NCI-H146 treated with DMSO at 0.1 percent for 48 hours (cell line): ENCODE data around the gene CMIP.

Experiments used
- DNase-seq: peaks from one replicate; lab custom pipeline; 2025; ENCODE audit not compliant: unreplicated experiment; lab: John Stamatoyannopoulos, UW

Gene CMIP

DNA sequence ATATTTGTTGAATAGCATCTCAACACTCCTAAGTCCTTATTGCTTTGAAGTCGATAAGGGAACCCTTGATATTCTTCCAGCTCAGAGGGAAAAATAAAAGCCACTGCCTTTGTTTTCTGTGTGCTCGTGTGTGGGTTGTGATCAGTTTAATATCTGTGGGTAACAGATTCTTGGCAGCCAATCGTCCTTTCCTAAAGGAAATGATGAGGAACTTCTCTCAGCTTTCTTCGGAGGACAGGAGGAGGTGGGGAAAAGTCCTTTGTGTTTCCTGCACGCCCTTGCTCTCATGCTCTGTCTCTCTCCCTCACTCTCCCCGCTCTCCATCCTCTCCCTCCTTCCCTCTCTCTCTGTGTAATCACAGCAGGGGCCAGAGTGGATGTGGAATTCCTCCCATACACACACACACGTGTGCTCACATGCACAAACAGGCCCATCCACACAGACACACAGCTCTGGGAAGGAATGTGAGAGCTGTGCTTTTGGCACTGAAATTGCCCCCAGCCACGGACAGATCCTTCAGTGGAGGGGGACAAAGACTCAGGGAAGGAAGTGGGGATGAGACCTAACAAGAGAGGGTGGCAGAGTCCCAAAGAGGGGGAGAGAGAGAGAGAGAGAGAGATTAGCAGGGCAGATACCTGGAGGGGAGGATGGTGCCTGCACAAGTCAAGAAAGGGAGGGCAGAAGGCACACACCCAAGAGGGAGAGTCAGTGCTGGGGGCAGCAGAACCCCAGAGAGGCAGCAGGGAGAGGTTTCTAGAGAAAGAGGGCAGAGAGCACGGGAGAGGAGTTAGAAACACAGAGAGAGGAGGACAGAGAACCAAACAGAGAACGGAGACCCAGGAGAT is 250.9 kb downstream of the CMIP start:
- no peak for DNase-seq

DNA sequence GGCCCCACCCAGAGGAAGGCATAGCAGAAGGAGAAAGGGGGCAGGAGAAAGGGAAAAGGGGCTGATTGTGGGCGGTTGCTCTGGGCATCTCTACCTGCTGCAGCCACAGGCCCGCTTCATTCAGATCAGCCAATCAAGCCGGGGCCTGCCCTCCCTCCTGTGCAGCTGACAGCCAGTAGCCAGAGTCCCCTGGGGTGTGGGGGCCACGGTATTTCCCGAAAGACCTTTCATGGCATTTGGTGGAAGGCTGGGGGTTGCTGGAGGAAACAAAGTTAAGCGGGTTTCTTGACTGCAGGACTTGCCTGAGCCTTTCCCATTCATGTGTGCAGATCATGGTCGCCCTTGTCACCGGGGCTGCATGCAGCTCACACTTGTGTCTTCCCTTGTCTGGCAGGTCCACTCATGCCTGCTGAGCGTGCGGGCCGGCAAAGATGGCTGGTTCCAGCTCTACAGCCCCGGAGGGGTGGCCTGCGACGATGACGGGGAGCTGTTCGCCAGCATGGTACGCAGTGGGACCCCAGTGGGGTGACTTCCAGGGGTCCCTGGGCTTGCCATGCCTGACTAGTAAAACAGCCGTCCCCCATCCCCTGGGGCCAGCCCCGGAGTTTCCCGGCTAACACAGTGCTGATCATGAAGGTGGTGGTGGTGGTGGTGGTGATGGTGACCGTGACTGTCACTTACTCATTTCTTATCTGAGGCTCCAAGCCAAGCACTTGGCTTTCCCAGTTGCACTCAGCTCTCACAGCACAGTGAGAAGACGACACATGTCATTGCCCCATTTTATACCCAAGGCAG is 251.8 kb downstream of the CMIP start:
- no peak for DNase-seq

DNA sequence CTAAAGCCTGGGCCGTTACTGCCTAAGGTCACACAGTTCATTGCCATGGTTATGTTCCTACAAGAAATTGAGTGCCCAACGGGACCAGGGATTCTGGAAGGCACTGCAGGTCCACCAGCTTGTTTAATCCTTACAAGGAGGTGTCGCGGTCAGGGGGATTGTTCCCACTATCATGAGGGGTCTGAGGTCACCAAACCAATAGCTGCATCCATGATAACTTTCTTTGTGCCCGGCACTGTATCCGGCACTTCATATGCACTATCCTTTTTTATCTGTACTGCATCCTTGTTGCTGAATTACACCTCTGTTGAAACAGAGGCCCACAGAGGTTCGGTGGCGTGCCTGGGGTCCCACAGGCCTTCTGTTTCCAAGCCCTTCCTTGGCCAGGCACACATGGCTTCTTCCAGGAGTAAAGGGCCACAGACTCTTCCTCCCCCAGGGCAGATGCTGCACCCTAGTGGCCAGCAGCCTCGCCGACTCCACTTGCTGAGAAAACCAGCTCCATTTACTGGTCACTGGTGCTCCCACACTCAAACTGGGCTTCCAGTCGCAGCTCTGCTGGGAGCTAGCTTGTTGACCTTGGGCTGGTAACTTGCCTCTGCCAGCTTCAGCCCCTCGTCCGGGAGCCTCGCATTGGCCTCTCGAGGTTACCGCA is 252.5 kb downstream of the CMIP start:
- no peak for DNase-seq

DNA sequence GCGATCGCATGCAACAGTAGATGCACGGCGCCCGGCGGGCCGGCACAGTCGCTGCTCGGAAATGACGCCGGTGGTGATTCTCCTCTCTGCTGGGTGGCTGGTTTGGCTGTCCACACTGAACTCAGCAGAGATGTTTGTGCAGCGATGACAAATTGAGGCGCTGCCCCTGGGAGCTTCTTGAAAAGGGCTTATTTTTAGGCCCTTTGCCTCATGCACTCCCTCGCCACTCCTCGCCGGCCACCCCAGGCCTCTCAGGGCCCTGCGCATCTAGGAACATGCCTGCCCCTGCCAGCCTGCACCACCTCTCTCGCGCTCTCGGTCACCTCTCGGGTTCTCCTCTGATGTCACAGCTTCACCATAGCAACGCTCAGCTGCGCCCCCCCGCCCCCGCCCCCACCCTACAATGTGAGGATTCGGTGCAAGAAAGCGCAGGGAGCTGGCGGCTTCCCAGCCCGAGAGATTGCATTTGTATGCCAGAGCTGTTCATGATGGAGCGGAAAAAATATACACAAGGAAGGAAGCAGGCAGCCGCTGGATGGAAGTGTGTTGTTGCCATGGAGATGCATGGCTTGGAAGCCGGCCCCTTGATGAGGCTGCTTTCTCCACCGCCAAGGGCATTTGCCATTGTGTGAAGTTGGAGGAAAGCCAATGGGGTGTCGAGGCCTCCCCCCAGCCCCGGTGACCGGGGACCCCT is 253.2 kb downstream of the CMIP start:
- no peak for DNase-seq

DNA sequence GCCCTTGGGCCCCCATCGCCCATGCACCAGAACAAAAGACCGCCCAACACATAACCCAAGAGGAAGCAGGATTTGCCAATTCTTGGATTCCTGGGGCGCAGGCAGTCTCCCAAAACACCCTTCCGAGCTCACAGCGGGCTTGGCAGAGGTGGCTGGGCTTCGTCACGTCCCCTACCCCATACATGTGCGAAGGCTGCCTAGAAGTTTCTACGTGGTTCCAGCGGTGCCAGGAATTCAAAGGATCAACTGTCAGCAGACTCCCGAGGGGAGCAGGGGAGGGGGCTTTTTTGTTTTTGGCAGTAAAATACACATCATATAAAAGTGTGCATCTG is 253.7 kb downstream of the CMIP start:
- DNase-seq = no peak

DNA sequence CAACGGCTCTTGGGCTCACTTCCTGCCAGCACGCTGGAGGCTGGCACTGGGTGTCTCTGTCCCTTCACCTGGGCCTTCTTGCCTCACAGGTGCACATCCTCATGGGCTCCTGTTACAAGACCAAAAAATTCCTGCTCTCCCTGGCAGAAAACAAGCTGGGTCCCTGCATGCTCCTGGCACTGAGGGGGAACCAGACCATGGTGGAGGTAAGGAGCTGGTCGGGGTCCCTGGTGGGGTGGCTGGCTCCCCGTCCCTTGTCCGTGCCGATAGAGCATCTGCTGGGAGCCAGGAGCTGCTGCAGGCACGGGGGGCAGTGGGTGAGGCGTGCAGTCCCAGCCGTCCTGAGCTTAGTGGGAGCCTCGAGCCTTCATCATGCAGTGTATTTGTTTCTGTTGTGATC is 255.0 kb downstream of the CMIP start:
- DNase-seq = no peak

DNA sequence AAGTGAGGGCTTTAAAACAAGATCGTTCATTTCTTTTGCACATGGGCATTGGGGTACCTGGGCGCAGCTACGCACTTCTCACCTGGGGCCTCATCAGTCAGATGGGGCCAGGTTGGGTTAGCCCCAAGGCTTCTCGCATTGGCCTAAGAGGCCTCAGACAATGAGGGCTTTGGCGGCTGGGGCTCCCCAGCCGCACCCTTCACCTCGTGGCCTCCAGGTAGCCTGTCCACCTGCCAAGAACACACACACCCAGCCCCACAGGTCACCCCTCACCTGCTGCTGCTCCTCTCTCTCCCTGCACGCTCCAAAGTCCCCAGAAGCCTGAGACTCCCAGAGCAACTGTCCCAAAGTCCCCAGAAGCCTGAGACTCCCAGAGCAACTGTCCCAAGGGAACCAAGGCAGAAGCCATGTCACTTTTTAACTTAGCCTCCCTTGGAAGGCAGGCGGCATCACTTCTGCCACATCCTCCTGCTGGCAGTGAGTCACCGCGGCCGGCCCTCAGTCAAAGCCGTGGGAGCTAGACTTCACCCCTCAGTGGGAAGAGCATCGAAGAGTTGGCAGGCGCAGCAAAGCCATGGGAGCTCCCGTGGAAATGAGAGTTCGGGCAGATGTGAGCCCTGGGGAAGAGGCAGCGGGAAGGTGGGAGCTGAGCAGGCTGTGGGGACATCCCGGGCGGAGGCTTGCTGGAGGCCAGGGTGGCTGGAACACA is 255.6 kb downstream of the CMIP start:
- no peak for DNase-seq

DNA sequence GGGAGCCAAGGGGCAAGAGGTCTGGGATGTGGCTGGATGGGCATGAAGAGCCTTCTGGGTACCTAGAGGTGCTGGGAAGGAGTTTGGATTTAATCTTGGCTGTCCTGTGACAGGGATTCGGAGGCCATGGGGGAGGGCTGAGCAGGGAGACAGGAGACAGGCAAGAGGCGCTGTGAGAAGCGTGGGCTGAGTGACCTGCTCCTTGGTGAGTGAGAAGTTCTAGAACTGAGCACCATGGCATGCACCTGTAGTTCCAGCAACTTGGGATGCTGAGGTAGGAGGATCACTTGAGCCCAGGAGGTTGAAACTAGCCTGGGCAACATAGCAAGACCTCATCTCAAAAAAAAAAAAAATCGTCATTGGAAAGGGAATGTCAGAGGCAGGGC is 256.2 kb downstream of the CMIP start:
- DNase-seq = no peak

DNA sequence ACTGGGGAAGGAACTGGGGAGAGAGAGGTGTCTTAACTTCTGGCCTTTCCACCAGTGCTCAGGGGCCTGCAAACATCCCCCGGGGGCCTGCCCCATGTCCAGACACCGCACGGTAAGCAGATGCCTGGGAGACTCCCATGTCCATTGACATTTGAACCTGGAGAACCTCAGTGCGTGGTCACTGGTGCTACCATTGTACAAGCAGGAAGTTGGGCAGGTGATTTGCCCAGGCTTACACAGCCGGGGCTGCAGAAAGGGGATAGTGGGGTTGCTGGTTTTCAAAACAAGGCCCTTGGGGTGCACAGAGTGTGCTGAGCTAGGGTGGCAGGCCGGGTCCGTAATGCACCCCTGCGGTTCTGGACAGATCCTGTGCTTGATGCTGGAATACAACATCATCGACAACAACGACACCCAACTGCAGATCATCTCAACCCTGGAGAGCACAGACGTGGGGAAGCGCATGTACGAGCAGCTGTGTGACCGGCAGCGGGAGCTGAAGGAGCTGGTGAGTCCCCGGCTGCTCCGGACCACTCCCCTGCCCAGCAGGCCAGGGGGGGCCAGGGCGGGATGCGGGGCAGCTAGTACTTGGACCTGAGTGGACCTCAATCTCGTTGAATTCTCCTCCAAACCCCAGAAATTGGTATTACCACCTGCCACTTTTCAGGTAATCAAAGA is 256.8 kb downstream of the CMIP start:
- no peak for DNase-seq

DNA sequence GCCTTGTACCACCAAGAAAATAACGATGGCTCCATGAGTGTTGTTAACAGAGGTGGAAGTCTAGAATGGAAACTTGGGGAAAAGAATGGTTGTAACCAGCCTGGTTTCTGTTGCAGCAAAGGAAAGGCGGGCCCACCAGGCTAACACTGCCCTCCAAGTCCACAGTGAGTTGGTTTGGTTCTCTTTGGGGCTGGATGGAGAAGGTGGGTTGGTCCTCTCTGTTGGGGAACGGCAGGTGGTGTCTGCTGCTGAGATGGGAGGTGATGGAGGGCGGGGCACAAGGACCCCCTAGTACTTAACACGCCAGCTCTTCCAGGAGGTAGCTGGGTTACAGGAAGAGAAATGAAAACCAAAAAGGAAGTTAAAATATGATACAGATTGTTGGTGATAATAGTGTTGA is 257.9 kb downstream of the CMIP start:
- no peak for DNase-seq

DNA sequence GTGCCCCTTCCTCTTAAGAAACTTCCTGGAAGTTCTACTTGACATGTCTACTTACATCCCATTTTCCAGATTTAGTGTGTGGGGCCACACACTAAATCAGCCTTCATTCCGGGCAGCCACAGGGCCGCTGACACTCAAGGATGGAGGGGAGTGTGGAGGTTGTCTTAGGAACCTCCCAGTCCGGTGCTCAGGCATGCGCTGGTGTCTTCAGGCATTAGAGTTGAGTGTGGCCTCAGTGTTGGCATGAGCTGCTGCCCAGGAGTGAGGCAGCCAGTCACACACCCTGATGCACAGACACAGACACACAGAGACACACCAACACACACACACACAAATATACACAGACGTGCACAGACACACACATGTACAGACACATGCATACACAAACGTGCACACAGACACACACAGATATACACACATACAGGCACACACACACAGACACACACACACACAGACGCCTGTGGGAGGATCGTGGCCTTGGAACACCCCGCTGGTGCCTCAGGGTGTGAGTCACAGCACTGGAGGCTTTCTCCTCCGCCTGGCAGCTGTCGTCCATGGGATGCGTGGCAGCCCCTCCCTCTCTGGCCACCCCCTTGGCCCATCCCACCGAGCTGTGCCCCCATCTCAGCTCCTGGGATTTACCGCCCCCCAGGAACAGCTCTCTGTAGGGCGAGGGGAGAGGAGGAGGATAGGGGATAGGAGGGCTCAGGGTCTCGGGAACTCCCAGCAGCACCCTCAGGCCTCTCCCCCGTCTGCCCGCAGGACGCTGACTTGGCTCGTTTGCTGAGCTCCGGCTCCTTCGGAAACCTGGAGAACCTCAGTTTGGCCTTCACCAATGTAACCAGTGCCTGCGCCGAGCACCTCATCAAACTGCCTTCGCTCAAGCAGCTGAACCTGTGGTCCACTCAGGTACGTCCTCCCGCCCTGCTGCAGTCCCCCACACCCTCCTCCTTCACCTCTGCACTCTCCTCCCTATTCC is 258.9 kb downstream of the CMIP start:
- no peak for DNase-seq

DNA sequence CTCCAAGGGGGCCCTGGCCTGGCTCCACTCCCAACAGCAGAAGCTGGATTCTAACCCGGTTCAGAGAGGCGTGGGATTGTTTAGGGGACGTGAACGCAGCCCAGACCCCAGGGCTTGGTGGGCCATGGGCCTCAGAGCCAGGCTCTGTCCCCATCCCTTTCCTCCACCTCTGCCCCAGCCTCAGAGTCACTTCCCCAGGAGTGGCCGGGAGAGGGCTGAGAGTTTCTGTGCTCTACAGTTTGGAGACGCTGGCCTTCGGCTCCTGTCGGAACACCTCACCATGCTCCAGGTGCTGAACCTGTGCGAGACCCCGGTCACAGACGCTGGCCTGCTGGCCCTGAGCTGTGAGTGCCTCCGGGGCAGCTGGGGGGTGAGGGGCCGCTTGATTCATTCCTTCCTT is 260.7 kb downstream of the CMIP start:
- DNase-seq = no peak

DNA sequence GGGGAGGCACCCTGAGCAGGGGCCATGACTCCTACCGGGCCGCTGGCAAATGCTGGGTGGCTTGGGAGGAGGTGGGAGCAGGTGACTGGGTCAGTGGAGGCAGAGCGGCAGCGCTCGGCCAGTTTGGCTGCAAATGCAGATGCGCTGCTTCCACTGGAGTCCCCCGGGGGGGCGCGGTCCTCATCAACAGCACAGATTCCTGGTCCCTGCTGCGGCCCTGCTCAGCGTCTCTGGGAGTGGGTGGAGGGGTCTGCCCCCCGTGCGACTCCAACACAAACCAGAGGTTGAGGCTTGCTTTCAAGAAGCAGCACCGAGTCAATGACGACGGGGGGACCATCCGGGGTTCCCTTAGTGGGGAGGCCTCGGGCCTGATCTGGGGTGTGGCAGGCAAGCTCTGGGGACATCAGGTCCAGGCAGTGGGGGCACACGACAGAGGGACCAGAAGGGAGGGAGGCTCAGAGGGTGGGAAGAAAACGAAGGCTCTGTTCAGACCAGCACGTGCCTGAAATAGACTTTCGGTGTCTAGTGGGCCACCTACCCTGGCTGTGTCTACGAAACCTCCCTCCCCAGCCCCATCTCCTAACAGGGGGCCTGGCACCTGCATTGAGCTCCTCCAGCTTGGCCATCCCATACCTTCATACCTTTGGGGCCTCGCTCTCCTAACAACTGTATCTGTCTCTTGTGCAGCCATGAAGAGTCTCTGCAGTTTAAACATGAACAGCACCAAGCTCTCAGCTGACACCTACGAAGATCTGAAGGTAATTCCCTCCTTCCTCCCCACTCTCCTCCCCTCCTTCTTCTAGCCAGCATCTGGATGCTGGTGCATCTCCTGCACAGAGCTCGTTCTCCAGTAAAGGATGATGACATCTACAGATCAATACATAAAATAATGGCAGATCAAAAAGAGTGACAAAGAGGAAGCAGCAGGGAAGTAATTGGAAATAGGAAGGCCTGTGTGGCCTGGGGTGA is 262.0 kb downstream of the CMIP start:
- DNase-seq = no peak

DNA sequence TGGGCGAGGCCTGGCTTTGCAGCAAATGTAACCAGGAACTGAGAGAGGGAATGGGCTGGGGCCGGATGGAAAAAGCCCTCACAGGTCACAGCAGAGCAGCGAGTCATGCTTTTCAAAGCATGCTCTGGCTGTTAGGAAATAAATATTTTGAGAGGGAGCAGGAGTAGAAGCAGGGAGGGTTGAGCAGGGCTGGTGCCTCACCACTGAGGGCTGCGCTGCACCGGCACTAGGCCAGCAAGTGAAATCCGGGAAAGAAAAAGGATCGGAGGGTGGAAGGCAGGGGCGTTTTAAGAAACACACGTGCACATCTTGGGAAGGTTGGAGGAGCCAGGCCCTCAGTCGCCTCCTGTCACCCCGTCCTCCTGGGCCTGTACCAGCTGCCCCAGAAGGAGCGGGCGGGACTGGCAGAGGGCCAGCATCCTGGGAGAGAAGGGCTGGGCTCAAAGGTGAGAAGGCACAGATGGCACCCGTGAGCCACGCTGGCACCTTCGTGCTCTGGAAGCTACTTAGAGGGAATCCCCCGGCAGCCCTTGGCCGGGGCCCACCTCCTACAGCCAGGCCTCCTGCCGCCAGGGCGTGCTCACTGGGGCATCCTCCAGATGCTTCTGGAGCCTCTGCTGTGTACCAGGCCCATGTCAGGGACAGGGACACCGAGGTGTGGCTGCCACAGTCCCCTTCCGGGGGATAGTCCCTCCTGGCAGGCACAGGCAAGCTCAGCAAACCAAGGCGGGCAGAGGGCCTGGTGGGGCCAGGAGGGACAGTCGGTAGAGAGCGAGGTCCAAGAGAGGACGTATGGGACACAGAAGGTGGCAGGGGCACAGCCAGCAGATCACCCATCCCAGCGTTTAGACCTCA is 263.0 kb downstream of the CMIP start:
- no peak for DNase-seq

DNA sequence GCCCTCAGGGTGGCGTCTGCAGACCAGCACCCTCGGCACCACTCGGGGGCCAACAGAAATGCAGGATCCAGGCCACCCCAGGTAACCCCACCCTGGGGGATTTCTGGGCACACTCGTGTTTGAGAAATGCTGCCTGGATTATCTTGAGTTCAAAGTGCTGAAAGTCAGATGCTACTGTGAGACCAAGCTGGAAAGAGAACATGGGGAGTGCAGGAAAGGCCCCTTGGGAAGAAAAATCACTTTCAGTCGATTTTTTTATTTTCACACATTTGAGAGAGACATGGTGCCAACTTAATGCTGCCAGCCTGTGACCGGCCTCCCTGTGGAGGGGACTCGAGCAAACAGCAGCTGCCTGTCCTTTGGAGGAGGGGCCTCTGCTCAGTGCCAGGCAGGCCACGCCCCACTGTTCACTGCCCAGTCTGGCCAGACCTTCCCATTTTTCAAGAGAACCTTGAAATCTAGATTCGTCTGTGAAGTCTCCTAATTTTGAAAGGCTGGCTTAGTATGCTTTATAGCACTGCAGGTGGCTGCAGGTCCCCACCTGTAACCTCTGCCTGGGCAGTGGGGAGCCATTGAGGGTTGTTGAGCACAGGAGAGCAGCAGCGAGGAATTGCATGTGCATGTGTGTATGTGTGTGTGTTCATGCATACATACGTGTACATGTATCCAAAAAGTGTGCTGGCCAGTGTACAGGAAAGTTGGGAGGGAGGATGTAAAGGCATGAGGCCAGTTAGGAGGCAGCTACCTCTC is 263.8 kb downstream of the CMIP start:
- no peak for DNase-seq
